ENCODE measurements around the gene ARID1B. TPM values are rescaled to one million over a fixed set of nuclear protein-coding genes. Genes with fewer than 3 reads are reported as not detected.

The ARID1B gene
- total RNA-seq, 1 experiment from 2014 or later, result 58.8 TPM

- Mint-ChIP-seq H3K9me3 (ENCODE audit: unreplicated experiment) (no peaks in the 10 kb centered on the region), H3K4me1 (ENCODE audit: low read depth, unreplicated experiment) (peaks cover 7% of the 10 kb centered on the region), H3K27ac (ENCODE audit: unreplicated experiment) (no peak overlapping the region), H3K4me3 (ENCODE audit: unreplicated experiment) (no peak overlapping the region), H3K36me3 (ENCODE audit: insufficient read depth, unreplicated experiment) (no peaks in the 10 kb centered on the region), H3K27me3 (ENCODE audit: insufficient read depth, unreplicated experiment) (peaks cover 2% of the 10 kb centered on the region)
- Histone ChIP-seq H3K36me3 (ENCODE audit: control insufficient read depth, insufficient read depth, low read length) (no peaks in the 10 kb centered on the region), H3K9me3 (no peaks in the 10 kb centered on the region), H3K4me3 (ENCODE audit: low read depth, low read length) (no peak overlapping the region), H3K4me1 (no peaks in the 10 kb centered on the region), H3K27me3 (replicated peaks; ENCODE audit: control insufficient read depth, insufficient read depth, low read length) (no peaks in the 10 kb centered on the region)
- BruUV-seq (replicated peaks), result no TSS peak
- intact Hi-C loops (cut with micrococcal nuclease; ENCODE audit: unreplicated experiment), result no loop called here
- POLR2A ChIA-PET, result no interaction called here
- CTCF ChIA-PET, result no interaction called here
- TF ChIP-seq CTCF (IDR thresholded peaks at IDR 0.05; ENCODE audit: insufficient read depth in 1 of 2, low read depth in 1 of 2, low read length in 1 of 2, severe bottlenecking in 1 of 2, unreplicated experiment in 1 of 2), result peak in 1 of 2 experiments; percentile 52
- DNase-seq, result peak in 1 of 2 experiments; percentile 10
Observed at GRCh38 chr6:156752666-156753301, 24.4 kb upstream of the ARID1B start.

GRCh38 chr6:156756630-156757610 is 20.3 kb upstream of the ARID1B start:
- no peaks in the 10 kb centered on the region for H3K9me3 ChIP-seq
- ChIA-PET CTCF (no interaction called here), POLR2A (no interaction called here)
- no peaks in the 10 kb centered on the region for H3K36me3 ChIP-seq (ENCODE audit: control insufficient read depth, insufficient read depth, low read length)
- no peak for DNase-seq
- H3K9me3 Mint-ChIP-seq (ENCODE audit: unreplicated experiment), result no peaks in the 10 kb centered on the region
- H3K27ac Mint-ChIP-seq (ENCODE audit: unreplicated experiment), result no peak overlapping the region
- no peak overlapping the region for H3K4me3 ChIP-seq (ENCODE audit: low read depth, low read length)
- no TSS peak for BruUV-seq (replicated peaks)
- H3K4me1 ChIP-seq, result no peaks in the 10 kb centered on the region
- H3K27me3 ChIP-seq (replicated peaks; ENCODE audit: control insufficient read depth, insufficient read depth, low read length), result no peaks in the 10 kb centered on the region
- no peak overlapping the region for H3K4me3 Mint-ChIP-seq (ENCODE audit: unreplicated experiment)
- H3K4me1 Mint-ChIP-seq (ENCODE audit: low read depth, unreplicated experiment), result no peaks in the 10 kb centered on the region
- TF ChIP-seq CTCF (IDR thresholded peaks at IDR 0.05; ENCODE audit: insufficient read depth in 1 of 2, low read depth in 1 of 2, low read length in 1 of 2, severe bottlenecking in 1 of 2, unreplicated experiment in 1 of 2), result no peak
- H3K27me3 Mint-ChIP-seq (ENCODE audit: insufficient read depth, unreplicated experiment), result no peaks in the 10 kb centered on the region
- no peaks in the 10 kb centered on the region for H3K36me3 Mint-ChIP-seq (ENCODE audit: insufficient read depth, unreplicated experiment)
- intact Hi-C loops (cut with micrococcal nuclease; ENCODE audit: unreplicated experiment), result no loop called here

- Mint-ChIP-seq H3K27ac (ENCODE audit: unreplicated experiment) (no peak overlapping the region), H3K4me3 (ENCODE audit: unreplicated experiment) (no peak overlapping the region), H3K9me3 (ENCODE audit: unreplicated experiment) (no peaks in the 10 kb centered on the region), H3K36me3 (ENCODE audit: insufficient read depth, unreplicated experiment) (no peaks in the 10 kb centered on the region), H3K4me1 (ENCODE audit: low read depth, unreplicated experiment) (no peaks in the 10 kb centered on the region), H3K27me3 (ENCODE audit: insufficient read depth, unreplicated experiment) (no peaks in the 10 kb centered on the region)
- no TSS peak for BruUV-seq (replicated peaks)
- no peak overlapping the region for H3K4me3 ChIP-seq (ENCODE audit: low read depth, low read length)
- CTCF ChIA-PET, result no interaction called here
- no peaks in the 10 kb centered on the region for H3K27me3 ChIP-seq (replicated peaks; ENCODE audit: control insufficient read depth, insufficient read depth, low read length)
- no peak for TF ChIP-seq CTCF (IDR thresholded peaks at IDR 0.05; ENCODE audit: insufficient read depth in 1 of 2, low read depth in 1 of 2, low read length in 1 of 2, severe bottlenecking in 1 of 2, unreplicated experiment in 1 of 2)
- no peak for DNase-seq
- H3K9me3 ChIP-seq, result no peaks in the 10 kb centered on the region
- POLR2A ChIA-PET, result no interaction called here
- intact Hi-C loops (cut with micrococcal nuclease; ENCODE audit: unreplicated experiment), result no loop called here
- H3K36me3 ChIP-seq (ENCODE audit: control insufficient read depth, insufficient read depth, low read length), result no peaks in the 10 kb centered on the region
- no peaks in the 10 kb centered on the region for H3K4me1 ChIP-seq
Observed at GRCh38 chr6:156757849-156758248, 19.3 kb upstream of the ARID1B start.

Data from Caco-2 (cell line).